OCI-M2 (cell line): ENCODE measurements around the gene CPXM2.

Source experiments
- DNase-seq: peaks from one replicate; lab custom pipeline; 2025; ENCODE audit not compliant: unreplicated experiment; lab: John Stamatoyannopoulos, UW

CPXM2 gene

DNA sequence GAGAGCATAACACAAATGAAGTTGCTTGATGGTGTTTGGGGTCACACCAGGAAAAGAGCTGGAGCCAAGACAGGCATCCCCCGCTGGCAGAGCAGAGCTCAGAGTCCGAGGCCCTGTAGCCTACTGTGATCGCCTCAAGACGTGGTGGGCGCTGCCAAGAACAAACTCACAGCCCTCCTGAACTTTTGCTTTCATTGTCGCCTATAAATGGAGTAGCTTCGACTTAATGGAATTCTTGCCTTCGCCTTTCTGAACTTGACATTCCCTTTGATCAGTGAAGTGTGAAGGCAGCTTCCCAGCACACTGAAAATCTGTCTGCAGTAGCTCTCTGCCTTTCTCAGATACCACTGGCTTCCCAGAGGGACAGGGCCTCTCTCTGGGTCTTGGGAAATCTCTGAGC, 21.3 kb downstream of the CPXM2 start:
- DNase-seq = no peak

DNA sequence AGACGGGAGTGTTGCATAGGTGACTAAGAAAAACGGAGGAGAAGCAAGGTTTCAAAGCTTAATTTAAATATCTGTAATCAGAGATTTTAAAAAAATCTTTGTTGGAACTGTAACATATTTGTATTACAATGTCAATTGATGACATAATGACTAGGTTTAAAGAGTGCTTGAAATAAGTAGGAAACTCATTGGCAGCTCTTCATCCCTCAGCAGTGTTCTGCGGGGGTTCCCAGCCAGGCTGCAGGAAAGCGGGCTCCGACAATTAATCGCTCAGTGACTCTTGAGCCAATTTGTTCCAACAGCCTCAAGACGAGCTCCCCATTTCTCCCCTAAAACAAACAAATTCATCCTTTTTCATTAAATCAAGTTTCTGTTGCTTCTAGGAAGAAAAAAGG, 22.6 kb downstream of the CPXM2 start:
- DNase-seq = no peak

DNA sequence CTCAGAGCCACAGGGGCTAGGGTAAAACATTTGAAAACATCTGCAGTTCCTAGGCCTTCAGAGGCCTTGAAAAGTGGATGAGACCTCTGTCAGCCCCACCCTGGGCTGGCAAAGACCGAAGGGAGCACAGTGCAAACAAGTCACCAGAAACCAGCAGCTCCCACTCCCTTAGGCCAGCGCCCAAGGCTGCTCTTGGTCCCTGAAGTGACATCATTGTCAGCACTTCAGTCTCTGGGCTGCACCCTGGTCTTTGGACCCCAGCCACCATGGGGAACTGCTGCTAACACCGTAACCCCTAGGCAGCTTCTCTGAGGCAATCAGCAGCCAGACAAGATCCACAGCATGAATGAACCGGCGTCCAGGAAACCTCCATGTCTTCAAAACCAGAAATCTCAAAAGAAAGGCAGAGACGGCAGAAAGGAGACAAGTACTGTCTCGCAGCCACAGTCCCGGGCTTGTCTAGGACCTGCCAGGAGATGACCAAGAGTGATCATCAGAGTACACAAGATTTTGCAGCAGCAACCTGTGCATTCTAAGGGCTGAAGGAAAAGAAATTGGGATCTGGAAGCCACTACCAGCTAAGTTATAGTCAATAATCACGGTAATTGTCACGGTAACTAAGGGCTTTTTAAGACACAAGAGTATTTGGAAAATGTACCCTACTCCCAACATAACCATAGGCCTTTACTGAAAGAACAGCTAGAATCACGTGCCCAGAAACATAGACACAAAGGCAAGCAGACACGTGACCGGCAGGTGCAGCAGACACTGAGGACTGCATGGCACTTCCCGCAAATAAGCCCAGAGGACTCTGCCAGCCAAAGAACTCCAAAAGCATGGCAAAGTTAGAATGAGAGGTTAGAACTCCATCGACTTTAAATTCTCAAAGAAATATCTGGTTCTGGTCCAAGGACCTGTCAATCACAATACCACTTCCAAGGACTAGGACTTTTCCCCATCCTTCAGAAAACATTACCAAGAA, 23.3 kb downstream of the CPXM2 start:
- DNase-seq = no peak

DNA sequence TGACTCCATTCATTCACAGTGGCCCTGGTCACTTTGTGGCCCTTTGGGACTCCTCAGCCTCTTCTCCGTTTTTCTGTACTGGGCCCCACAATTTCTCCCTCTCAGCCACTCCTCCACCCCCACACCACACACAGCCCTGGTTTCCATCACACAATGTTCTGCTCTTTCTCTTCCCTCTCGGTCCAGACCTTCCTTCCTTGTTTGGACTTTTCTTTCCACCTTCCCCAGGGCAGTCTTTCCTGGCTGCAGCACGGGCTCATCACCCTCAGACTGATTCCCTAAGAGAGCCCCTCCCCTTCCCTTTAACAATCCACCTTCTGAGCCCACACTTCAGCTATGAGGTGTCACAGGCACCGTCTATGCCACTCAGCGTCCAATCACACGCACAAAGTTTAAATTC, 25.7 kb downstream of the CPXM2 start:
- DNase-seq = no peak

DNA sequence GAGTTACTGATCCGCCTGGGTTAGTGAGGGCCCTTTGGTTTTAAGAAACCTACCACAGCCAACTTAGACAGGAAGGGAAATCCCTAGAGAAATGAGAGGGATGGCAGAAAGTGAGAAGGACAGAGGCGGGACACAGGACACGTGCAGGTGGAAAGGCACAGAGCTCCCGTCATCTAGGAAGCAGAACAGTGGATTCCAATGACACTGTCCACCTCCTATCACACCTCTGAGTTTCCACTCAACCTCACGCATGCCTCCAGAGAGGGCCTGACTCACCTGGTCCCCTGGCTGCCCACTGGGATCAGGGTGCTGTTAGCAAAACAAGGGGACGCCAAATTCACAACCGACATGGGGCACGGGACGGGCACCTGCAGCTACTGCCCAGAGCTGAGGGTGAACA, 26.3 kb downstream of the CPXM2 start:
- no peak for DNase-seq

DNA sequence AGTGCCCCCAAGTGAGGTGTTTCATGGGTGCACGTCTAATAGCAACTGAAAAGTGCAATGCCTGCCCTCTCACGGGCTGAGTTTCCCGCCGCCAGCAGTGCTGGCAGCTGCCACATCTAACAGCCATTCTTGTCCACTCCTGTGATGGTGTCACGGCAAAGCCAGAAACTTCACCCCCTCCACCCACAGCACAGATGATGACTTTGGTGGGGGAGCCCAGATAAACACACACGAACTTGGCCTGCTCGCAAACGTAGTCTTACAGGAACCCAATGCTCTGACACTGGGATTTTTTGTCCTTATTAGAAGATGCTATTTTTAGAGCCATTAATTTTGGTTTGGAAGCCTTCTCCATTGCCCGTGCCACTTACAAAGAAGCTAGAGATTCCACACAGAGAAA, 26.7 kb downstream of the CPXM2 start:
- no peak for DNase-seq

DNA sequence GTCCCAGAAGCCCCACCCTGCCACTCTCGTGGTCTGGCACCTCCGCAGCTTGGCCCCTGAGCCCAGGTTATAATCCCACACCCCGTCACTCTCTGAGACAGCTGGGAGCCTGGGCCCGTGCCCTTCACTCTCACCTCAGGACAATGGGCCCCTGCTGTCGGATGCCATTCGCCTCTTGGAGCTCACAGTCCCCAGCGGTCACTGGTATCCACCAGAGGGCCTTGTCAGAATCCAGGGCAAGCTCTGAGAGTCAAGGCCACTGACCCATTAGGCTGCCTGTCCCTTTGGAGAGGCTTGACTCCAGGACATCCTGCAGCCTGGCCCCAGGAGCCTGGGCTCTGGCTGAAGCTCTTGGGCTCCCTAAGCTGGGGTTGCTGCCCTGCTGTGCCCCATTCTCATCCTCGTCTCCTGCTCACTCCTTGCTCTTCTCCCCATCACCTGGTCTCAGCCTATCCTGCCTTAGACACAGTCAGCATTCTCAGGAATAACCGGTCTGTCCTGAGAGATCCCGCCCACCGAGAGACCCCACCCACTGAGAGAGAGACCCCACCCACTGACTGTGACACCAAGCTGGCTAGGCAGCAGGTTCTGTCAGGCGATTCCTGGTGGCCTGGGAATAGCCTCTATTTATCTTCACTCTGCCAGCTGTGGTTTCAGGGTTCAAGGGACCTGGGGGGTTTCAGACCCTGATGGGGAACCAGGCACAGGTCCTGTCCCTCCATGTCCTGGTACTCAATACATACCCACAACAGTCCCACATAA, 27.7 kb downstream of the CPXM2 start:
- DNase-seq = no peak

DNA sequence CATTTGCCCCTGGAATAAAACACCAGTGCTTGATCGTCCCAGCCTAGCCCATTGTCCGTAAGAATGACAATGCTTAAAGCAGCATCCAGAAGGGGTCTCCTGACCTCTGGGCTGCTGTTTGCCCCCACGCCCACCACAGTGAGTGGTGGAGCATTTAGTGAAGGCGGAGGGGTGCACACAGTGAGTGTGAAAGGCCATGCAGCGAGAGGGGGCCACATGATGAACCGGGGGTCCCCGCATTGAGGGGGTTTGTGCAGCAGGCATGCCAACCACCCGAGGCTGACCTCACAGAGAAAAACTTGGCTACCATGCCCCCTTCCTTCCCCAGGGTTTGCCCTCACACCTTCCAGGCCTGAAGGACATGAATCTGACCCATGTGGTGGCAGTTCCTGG, 28.4 kb downstream of the CPXM2 start:
- no peak for DNase-seq

DNA sequence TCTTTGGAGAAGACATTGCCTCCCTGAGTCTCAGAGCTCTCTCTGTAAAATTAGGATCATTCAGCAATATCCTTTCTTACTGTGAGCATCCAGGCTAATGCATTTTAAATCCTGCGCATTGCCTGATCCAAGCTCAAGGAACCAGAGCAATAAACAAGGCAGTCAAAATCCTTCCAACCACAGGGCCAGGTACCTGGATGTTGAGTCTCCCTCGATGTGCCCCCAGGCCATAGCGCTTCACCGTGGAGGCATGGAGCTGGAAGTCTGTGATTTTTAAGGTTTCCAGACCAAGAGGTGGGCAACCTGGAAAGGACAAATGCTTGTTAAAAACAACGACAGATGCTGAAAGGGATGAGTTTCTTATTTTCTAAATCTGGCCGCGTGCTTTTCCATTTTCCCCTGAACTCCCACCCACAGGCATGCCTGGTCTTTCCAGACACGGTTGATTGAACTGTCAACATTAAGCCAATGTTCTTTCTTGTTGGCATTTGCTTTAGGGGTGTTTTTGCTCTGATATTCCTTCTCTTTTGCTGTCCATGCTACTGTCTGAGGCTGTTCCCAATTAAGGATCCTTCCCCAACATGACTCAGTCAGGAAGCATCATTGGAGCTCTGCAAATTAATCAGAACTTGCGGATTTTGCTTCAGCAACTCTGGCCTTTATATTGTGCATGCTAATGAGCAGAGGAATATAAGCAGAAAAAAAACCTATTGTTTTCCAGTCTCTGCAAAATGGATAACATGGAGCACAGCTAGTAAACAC, 29.0 kb downstream of the CPXM2 start:
- no peak for DNase-seq

DNA sequence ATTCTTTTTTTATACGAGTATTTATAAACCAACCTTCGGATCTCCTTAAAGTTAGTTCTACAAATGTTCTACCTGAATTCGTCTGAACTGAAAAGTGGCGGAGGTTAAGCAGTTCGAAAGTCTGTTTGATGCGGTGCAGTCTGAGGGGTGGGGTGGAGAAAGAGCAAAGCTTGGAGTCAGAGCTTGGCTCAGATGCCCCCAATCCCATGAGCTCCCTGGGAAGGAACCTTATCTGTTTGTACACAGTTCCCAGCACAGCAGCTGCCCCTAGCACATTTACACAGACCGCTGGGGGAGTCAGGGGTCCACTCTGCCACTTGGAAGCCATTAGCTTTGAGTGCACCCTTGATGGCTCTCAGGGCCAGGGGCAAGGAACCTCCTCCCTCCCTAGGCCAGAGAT, 30.8 kb downstream of the CPXM2 start:
- DNase-seq = no peak

DNA sequence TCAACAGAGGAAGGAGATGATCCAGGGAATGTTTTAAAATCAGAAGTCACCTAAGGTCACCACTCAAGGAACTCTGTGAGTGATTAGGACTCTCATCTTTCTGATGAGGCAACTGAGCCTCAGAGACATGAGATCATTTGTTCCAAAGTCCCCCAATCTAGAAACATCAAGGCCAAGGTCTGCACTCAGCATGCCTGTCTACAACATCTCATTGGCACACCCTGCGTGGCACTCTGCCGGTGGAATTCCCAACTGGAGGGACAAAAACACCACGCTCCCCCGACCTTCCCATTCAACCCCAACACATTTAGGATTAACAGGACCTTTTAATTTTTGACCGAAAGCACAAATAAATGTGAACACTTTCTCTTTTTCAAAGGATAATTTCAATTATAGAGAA, 31.4 kb downstream of the CPXM2 start:
- DNase-seq = no peak

DNA sequence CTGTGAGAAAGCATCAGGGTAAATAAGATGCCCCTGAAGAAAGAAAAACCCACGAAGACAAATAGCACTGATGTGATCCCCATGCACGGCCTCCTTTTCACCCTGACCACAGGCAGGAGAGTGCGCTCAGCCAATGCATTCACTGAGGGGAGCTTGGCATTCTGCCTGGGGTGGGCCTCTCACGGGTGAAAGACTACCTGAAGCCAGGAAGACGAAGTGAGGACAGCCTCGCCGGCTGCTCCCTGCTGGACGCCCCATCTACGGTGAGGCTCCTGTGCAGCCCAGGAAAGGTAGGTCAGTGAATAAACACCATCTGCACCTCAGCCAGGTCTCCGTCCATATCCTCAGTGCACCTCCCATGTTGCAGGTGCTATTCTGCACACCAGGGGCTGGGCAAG, 32.0 kb downstream of the CPXM2 start:
- DNase-seq = no peak

DNA sequence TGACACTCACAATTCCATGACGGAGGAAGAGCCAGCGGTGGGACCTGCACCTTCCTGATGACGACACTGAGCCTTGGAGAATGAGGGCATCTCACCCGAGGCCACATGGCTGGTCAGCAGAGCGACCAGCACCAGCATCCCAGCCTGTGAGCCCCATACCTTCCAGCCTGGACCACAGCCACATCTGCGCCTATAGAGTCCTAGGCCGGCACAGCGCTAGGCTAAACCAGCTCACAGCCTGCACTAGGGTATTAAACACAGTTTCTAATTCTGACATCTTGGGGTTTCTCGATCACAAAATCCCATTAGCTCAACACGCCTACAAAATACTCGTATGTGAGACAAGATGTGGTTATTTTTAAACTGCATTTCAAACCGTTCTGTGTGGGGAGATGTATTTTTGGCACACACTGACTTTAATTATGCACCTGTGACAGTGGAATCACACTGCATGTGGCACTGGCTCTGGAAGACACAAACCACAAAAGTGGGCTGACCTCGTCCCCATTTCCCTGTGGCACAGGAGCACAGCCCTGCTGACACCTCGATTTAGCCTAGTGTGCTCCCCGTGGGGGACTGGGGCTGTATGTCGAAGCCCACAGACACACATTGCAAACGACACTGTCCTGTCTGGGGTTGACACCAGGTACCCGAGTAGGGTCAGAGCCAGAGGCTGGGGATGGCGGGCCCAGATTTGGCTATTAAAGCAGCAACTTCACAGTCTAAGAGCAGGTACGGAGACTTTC, 32.5 kb downstream of the CPXM2 start:
- no peak for DNase-seq

DNA sequence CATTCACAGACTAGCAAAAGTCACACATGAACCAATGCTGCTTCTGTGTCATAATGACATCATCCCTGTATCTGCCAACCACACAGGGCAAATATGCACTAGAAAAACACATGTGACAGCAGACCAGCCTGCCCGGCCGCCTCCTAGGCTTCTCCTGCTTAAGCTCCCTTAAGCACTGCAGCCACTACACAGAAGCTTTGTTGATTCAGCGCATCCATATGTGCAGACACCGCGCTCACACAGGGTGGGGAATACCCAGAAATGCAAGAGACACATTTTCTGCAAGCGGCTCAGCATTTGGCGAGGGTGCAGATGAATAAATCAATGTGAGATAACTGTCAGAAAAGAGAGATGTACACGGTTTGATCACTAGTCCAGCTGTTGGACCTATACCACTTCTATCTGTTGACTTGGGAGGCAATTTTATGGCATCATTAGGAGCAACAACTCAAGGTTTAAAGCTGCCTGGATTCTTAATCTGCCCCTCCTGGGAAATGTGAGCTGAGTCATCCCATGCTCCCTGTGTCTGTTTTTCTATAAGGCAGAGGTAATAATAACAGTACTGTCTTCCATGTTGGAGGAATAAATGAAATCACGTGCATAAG, 33.4 kb downstream of the CPXM2 start:
- no peak for DNase-seq

DNA sequence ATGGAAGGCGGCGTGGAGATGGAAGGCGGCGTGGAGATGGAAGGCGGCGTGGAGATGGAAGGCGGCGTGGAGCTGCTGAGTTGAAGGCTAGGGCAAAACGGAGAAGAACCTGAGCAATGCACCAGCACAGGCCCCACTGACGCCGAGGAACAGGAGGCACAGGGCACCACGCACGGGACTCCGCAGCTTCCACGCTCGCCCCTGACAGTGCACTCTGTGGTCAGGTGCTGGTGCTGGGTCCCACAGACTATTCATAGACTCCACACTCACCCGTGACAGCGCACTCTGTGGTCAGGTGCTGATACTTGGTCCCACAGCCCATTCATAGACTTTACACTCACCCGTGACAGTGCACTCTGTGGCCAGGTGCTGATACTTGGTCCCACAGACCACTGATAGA, 34.0 kb downstream of the CPXM2 start:
- no peak for DNase-seq

DNA sequence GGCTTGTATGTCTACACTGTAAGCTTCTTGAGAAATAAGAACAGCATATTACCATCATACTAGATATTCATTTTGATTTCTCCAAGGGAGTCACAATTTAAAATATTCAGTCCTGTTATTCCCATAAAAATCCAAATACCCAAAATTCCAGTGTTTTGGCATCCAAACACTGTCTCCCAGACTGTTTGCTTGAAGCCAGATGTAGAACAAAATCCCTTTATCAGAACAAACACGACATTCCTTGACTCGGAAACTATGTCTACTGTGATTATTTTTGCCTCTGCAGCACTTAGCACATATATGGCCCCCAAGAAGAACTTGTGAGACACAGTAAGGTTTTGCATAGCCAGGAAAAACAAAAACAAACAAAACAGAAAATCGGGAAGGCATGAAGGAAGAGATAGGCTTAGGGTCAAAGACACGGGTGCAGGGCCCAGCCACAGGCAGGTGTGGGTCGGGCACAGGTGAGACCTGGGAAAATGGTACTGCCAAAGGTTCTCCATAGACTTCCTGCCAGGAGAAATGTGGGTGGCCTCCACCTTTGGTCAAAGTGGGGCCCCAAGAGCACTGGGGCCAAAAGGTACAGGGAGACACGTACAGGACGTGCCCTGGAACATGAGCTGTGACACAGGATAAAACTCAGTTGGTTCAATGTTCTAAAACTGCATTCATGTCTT, 36.5 kb downstream of the CPXM2 start:
- DNase-seq = no peak

DNA sequence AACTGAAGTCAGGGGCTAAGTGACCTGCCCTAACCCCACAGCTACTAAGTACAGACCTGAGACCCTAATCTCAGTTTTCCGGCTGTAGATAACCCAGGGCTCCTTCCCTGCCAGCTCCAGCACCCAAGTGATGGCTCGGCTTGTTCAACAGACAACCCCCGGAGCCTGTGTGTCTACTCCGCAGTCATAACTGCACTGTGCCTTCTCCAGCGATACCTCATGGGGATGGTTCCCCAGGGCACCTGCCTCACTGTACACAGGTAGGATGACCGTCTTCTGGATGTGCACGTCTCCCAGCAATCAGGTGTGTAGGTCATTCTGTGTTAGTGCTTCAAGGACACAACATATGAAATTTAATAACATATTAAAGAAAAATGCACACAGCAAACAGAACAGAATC, 37.1 kb downstream of the CPXM2 start:
- no peak for DNase-seq

DNA sequence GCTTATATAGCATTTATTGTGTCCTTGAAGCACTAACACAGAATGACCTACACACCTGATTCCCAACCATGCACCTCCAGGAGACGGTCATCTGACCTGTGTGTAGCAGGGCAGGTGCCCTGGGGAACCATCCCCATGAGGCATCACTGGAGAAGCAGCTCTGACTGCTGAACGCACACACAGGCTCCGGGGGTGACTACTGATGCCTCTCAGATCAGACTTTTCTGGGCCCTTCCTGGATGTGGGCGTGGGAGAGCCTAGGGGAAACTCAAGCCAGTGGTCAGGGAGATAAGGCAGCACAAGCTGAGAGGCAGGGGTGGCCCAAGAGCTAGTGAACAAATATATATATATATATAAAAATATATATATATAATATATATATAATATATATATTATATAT, 37.6 kb downstream of the CPXM2 start:
- no peak for DNase-seq

DNA sequence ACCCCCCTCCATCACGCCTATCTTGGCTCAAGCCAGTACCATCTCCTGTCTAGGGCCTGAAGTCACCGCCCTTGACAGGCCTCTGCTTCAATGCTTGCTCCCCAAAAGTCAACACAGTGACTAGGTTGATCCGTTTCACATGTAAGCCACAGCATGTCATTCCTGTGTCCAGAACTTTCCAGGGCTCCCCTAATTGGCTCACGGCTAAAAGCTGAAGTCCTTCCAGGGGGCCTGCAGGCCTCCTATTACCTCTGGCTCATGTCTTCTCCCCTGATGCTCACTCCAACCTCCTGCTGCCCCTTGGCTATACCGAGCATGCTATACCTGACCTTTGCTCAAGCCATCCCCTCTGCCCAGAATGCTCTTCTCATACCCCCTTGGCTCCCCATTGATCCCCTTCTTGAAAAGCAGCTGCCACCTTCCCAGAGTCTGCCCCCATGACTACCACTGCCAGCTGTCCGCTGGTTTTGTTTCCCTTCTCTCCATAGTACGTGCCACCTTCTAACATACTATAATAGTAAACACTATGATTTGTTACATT, 39.1 kb downstream of the CPXM2 start:
- DNase-seq = no peak
